Renal pelvis (tissue), 12 donors: ENCODE results near the gene GOLGA8O. TPM values are rescaled to one million over a fixed set of nuclear protein-coding genes. Genes with fewer than 3 reads are reported as not detected.
A peak's percentile ranks its signal among the peaks of the same experiment; 100 is the strongest.
"Not testable (repeated sequence)": the region's sequence is repeated elsewhere in the genome, so short reads cannot be mapped to it uniquely, and the experiment has no call there.

Experiments
- DNase-seq: peaks from one replicate; pipeline ENCODE4 v3.0.0-alpha.2; 2013
- long read RNA-seq, 16 experiments: transcript quantifications; one replicate each; lab custom pipeline, GENCODE V29; 2026
- polyA plus RNA-seq, 3 donors: library from polyadenylated mRNA; unstranded; fragments of 120-200 nt; gene quantifications; one replicate each; pipeline ENCODE4 v1.2.1, GENCODE V29; 2013; ENCODE audit not compliant: insufficient read length in 3 of 3

GOLGA8O gene, protein sequence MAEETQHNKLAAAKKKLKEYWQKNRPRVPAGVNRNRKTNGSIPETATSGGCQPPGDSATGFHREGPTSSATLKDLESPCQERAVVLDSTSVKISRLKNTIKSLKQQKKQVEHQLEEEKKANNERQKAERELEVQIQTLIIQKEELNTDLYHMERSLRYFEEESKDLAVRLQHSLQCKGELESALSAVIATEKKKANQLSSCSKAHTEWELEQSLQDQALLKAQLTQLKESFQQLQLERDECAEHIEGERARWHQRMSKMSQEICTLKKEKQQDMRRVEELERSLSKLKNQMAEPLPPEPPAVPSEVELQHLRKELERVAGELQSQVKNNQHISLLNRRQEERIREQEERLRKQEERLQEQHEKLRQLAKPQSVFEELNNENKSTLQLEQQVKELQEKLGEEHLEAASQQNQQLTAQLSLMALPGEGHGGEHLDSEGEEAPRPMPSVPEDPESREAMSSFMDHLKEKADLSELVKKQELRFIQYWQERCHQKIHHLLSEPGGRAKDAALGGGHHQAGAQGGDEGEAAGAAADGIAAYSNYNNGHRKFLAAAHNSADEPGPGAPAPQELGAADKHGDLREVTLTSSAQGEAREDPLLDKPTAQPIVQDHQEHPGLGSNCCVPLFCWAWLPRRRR
- polyA plus RNA-seq: under 1 TPM; 0.23 to 0.75 (median 0.73) TPM
- long read RNA-seq, donor 1: 0 reads
- long read RNA-seq, donor 2: 0 reads
- long read RNA-seq, donor 3: 0 reads
- long read RNA-seq, donor 4: 0 reads
- long read RNA-seq, donor 5: 0 reads
- long read RNA-seq, donor 6: 0 reads
- long read RNA-seq, donor 7: 0 reads
- long read RNA-seq, donor 8: 0 reads
- long read RNA-seq, donor 9: 0 reads
- long read RNA-seq, donor 10: 0 reads
- long read RNA-seq, donor 11: 0 reads
- long read RNA-seq, donor 12, partial matches to known transcripts: 5 of 5 reads
- long read RNA-seq, donor 12, other reads (novel, unspliced or antisense): 0 of 5 reads
- long read RNA-seq, donor 13: 0 reads
- long read RNA-seq, donor 14: 0 reads
- long read RNA-seq, donor 15: 0 reads
- long read RNA-seq, donor 16: 0 reads

DNA sequence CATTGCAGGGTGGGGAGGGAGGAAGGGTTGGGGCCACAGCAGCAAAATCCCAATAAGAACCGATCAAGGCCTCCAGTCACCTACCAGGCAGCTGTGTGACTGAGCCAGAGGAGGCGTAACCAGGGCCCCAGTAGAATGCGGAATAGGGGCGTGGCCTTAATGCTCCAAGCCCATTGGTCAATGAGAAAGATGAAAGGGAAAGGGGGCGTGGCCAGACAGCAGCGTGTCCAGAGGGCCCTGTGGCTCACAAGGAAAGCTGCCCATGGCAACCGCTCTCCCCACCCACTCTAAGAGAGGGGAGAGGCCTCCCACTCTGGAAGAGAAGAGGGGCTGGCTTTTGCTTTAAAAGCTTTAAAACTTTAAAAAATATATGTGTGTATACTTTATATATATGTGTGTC lies at the start of gene GOLGA8O:
GOLGA8O (minus strand) TSS at position 101 of the 400 bp plus-strand sequence; CDS start at position 3, 98 bp downstream.
- DNase-seq: not testable (repeated sequence)

- DNase-seq: not testable (repeated sequence)
Measured at GRCh38 chr15:32504152-32504811, 48.8 kb upstream of the GOLGA8O start.

- peak; percentile 53 for DNase-seq
Measured at GRCh38 chr15:32502946-32503345, 47.5 kb upstream of the GOLGA8O start.

DNA sequence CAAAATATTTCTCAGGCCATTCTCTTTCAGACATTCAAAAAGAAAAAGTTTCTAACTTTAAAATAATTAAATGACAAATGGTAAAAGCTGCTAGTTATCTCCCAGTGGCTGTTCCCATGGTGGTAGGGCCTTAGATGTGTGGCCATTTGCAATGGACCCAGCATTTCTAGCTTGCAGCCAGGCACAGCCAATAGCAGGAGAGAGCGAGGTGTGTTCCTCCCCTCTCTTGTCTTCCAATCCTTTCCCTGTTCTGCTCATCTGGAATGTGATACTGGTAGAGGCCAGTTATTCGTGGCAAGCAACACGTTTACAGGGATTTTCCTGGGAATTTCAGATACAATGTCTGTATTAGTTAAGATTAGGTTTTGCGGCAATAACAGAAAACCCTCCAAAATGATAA lies 37.3 kb upstream of the GOLGA8O start:
- not testable (repeated sequence) for DNase-seq

DNA sequence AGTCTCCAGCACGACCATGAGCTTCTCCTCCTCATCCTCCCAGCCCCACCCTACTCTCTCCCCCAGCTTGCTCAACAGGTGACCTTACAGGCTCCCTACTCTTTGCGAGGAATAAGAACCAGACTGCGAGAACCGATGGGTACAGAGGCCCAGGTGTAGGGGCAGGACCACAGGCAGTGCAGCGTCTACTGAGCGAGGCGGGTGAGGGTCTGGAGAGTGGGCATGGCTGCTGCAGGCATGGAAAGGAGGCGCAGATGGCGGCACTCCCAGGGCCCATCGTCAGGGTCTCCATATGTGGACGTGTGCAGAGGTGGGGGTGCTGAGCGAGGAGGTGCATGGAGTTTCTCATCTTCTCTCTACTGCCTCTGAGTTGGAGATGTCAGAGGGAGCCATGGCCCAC lies 31.0 kb upstream of the GOLGA8O start:
- not testable (repeated sequence) for DNase-seq

- not testable (repeated sequence) for DNase-seq
Measured at GRCh38 chr15:32483377-32483776, 27.9 kb upstream of the GOLGA8O start.

DNA sequence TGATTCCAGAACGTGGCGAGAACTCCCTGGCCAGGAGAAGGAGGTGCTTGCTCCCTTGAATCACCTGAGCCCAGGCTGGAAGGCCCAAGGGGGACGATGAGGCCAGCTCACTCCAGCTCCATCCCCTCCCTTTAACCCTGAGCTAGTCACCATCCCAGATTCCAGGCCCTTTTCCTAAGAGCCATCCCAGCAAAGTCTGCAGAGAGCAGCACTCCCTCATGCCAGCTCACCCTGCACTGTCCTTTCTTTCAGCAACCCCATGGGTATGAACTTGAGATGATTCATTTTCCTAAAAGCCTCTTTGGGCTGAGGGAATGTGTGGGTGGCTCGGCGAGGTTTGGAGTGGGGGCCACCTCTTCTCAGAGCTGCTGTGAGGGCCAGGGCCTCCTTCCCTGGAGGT lies 26.2 kb upstream of the GOLGA8O start:
- not testable (repeated sequence) for DNase-seq

- not testable (repeated sequence) for DNase-seq
Measured at GRCh38 chr15:32468076-32468475, 12.6 kb upstream of the GOLGA8O start.

- not testable (repeated sequence) for DNase-seq
Measured at GRCh38 chr15:32440445-32440977, 14.9 kb downstream of the GOLGA8O start.

DNA sequence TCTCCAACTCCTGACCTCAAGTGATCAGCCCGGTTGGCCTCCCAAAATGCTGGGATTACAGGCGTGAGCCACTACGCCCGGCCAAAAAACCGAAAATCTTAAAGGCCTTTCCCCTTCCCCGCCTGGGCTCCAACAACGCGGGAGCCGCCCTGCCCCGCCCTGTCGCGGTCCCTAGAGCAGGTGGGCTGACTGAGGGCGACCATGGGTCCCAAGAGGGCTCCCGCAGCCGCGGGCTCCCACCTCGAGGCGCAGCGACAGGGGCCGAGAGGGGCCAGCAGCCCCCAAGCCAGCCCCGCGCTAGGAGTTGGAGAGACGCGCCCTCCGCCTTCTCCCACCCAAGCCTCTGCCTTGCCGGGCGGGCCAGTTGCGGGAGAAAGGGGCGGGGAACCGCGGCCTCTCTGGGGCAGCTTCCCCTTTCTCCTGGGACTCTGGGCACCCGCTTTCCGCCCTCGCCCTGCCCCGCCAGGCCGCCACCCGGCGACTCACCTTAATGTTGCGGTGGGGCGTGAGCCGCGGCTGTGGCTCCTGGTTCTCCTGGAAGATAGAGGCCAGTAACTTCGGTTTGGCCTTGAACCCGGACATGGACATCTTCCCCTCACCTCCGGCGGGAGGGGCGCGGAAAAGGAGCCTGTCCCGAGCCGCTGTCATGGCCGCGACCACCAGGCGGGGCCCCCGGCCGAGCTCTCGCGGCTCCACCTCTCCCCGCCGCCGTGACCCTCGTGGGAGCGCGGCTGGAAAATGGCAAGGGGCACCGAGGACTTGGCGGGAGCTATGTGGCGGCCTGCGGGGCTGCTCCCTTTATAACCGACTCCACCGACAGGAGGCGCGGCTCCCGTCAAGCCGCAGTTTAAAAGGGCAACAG lies 21.1 kb downstream of the GOLGA8O start:
- DNase-seq: not testable (repeated sequence)

- not testable (repeated sequence) for DNase-seq
Measured at GRCh38 chr15:32427635-32428034, 27.8 kb downstream of the GOLGA8O start.

- DNase-seq: not testable (repeated sequence)
Measured at GRCh38 chr15:32426511-32426910, 28.9 kb downstream of the GOLGA8O start.

DNA sequence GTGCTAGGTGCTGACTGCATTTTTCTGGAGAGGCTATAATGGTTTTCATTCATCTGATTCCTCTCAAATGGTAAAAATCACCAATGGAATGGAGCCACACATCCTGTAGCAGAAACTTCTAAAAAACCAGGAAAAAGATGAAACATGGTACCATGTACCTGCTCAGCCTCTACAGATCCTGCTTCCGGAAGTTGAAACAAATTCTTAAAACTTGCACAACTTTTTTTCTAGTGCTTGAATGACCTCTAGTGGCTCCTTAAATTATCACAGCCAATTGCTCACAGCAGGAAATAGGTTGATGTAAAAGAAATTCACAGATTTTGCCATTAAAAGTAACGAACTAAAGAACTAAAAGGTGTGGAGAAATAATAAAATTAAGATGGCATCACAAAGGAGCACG lies 47.5 kb downstream of the GOLGA8O start:
- not testable (repeated sequence) for DNase-seq

DNA sequence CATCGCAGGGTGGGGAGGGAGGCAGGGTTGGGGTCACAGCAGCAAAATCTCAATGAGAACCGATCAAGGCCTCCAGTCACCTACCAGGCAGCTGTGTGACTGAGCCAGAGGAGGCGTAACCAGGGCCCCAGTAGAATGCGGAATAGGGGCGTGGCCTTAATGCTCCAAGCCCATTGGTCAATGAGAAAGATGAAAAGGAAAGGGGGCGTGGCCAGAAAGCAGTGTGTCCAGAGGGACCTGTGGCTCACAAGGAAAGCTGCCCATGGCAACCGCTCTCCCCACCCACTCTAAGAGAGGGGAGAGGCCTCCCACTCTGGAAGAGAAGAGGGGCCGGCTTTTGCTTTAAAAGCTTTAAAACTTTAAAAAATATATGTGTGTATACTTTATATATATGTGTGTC lies 52.2 kb downstream of the GOLGA8O start, which contains the start of gene GOLGA8K:
GOLGA8K (minus strand) TSS at position 101 of the 400 bp plus-strand sequence; CDS start at position 3, 98 bp downstream.
- DNase-seq: not testable (repeated sequence)

DNA sequence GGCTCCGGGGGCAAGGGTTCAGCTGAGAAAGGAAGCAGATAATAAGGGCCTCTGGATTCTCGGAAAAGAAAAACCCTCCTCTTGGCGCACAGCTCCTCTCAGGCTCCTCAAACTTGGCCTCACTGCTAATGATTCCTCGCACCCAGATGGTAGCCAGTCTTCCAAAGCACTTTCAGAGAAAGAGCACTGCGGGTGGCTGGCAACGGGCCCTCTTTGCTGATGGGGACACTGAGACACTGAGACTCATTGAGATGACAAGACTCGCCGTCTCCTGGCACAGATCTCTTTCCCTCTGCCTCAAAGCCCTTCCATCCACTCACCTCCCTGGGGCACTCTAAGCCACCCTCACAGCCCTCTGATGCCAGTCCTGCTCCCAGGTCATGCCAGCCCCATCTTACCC lies 58.9 kb downstream of the GOLGA8O start:
- DNase-seq: not testable (repeated sequence)

Other genes starting within 250 kb of the GOLGA8O start
- gene GOLGA8K, start 52.3 kb downstream of the GOLGA8O start, polyA plus RNA-seq: 1 to 10 TPM; 1.6 to 4.6 (median 4.4) TPM
- gene GOLGA8N, start 137.8 kb upstream of the GOLGA8O start, polyA plus RNA-seq: 10 to 100 TPM; 12.4 to 42.7 (median 29.3) TPM
- gene ARHGAP11A, start 159.9 kb upstream of the GOLGA8O start, polyA plus RNA-seq: 10 to 100 TPM; 31.6 to 35.0 (median 33.3) TPM
- 10 to 100 TPM; 10.7 to 26.1 (median 21.0) TPM for gene SCG5, start 186.1 kb upstream of the GOLGA8O start, polyA plus RNA-seq